Testis (tissue), 3 donors: ENCODE measurements around the gene UBAP2L. TPM values are rescaled to one million over a fixed set of nuclear protein-coding genes. Genes with fewer than 3 reads are reported as not detected.
A peak's percentile ranks its signal among the peaks of the same experiment; 100 is the strongest.
"Not testable (repeated sequence)": the region's sequence is repeated elsewhere in the genome, so short reads cannot be mapped to it uniquely, and the experiment has no call there.

Experiments used
- DNase-seq: peaks from one replicate; pipeline ENCODE4 v3.0.0-alpha.2; 2019
- H3K27ac ChIP-seq, 2 donors: fragments of 200-600 bp; sonication (generic); one replicate each; pipeline ENCODE4 v1.5.1; 2019
- H3K27me3 ChIP-seq: fragments of 200-600 bp; sonication (generic); one replicate; pipeline ENCODE4 v1.5.1; 2019
- H3K36me3 ChIP-seq: fragments of 200-600 bp; sonication (generic); one replicate; pipeline ENCODE4 v1.5.1; 2017; ENCODE audit warnings: low read depth; ENCODE audit errors: missing control alignments
- H3K4me1 ChIP-seq: fragments of 200-600 bp; sonication (generic); one replicate; pipeline ENCODE4 v1.5.1; 2019
- H3K4me3 ChIP-seq, 2 donors: fragments of 200-600 bp; sonication (generic); one replicate each; pipeline ENCODE4 v1.5.1; 2017 to 2019
- H3K9me3 ChIP-seq: fragments of 200-600 bp; sonication (generic); one replicate; pipeline ENCODE4 v1.5.1; 2017
- CTCF ChIP-seq, 3 experiments: fragments of 450-650 bp in 2 of 3; fragments of 200-600 bp in 1 of 3; sonication (generic) in 1 of 3; IDR thresholded peaks; one replicate each; pipeline ENCODE4 v1.5.1; 2016 to 2019; ENCODE audit warnings: antibody characterized with exemption in 3 of 3, mild to moderate bottlenecking in 2 of 3, moderate library complexity in 1 of 3
- POLR2A ChIP-seq: fragments of 450-650 bp; IDR thresholded peaks from one replicate; pipeline ENCODE4 v1.6.1; 2017; ENCODE audit warnings: antibody characterized with exemption, mild to moderate bottlenecking, moderate library complexity
- WGBS, 2 donors: methylation state at CpG; one replicate each; pipeline ENCODE4 v1.1.5; 2018; 5-methylcytosine and 5-hydroxymethylcytosine counted together
- intact Hi-C: fragments of 100-400 bp; cut with DNase I; formaldehyde crosslinking; loops from one replicate; pipeline ENCODE4 v1.15.1; 2023; ENCODE audit warnings: low total_unique reads
- polyA plus RNA-seq: library from polyadenylated mRNA; stranded (reverse); fragments of 350-450 nt; fragmentation: Illumina TruSeq; extraction: RNeasy Lipid Tissue Mini Kit (QIAGEN cat#74804); gene quantifications from one replicate; pipeline ENCODE4 v1.2.3, GENCODE V29; 2014; ENCODE audit warnings: low read depth, low replicate concordance; ENCODE audit not compliant: insufficient read depth
- total RNA-seq, 2 donors: library from RNA; depleted of rRNA; stranded (reverse); fragments of >200 nt; gene quantifications; one replicate each; pipeline ENCODE4 v1.2.3, GENCODE V29; 2016

Gene UBAP2L
- total and polyA plus RNA-seq, 3 donors from 2014 or later = 159 to 174 (median 166) TPM

DNA sequence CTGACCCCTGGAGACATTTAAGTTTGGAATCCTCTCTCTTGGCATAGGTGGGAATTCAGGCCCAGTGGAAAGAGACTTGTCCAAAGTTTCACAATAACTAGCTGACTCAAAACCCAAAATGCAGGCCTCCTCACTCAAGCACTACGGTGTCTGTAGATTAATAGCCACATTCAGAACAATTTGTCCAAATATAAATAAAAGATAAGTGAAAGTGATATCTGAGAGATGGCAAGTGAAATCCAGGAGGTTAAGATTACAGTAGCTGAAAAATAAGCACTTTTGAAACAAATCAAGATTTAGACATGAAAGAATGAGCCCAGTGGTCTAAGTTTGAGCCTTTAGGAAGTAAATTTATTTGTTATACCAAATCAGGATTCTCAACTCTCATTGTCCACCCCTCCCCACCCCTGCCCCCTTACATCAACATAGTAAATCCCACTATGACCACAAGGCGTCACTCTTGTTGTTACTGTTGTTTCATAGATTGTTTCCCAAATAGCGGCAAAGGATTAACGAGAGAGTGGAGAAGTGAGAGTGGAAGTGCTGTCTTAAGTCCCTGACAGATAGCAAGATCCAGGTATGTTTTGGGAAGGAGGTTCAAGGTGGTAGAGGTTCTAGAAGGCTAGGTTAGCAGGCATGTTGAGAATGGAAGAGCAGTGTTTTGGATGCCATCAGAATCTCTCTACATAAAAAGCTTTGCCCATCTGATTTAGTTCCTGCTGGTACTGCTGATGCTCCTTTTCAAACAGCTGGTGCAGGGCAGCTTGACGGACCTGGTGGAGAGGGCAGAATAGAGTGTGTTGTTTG, 21.8 kb upstream of the UBAP2L start:
- Histone ChIP-seq H3K9me3 (no peaks in the 10 kb centered on the region), H3K27me3 (no peaks in the 10 kb centered on the region), H3K27ac (peak overlapping the region in 1 of 2 donors; percentile 45), H3K4me1 (peaks cover 9% of the 10 kb centered on the region), H3K4me3 (no peak overlapping the region), H3K36me3 (no peaks in the 10 kb centered on the region)
- DNase-seq = peak; percentile 72
- TF ChIP-seq CTCF (IDR thresholded peaks at IDR 0.05) = peak; percentile 14 to 53 (median 50)
- TF ChIP-seq POLR2A = no peak
- 21 to 36% methylated on average over 5 of the region's 5 CpGs for WGBS, 2 donors
- intact Hi-C loops = no loop called here

GRCh38 chr1:154199563-154199879, 21.2 kb upstream of the UBAP2L start:
- TF ChIP-seq CTCF (IDR thresholded peaks at IDR 0.05) = no peak
- TF ChIP-seq POLR2A = no peak
- Histone ChIP-seq H3K4me3 (no peak overlapping the region), H3K4me1 (peaks cover 9% of the 10 kb centered on the region), H3K9me3 (no peaks in the 10 kb centered on the region), H3K36me3 (no peaks in the 10 kb centered on the region), H3K27ac (peak overlapping the region in 1 of 2 donors; percentile 45), H3K27me3 (no peaks in the 10 kb centered on the region)
- no peak for DNase-seq
- intact Hi-C loops = no loop called here
- 76 to 81% methylated on average over 3 of the region's 3 CpGs for WGBS, 2 donors

DNA sequence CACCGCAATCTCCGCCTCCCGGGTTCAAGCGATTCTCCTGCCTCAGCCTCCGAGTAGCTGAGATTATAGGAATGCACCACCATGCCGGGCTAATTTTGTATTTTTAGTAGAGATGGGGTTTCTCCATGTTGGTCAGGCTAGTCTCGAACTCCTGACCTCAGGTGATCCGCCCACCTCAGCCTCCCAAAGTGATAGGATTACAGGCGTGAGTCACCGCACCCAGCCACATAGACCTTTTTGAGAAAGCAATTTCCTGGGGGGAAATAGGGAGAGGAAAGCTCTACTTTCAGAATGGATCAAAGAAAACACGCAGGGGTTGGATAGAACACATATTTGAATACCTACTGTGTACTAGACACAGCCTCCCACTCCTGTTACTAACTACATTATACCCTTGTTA, 15.0 kb upstream of the UBAP2L start:
- H3K36me3 ChIP-seq, intact Hi-C loops, H3K4me3 ChIP-seq, H3K27ac ChIP-seq, H3K9me3 ChIP-seq, H3K27me3 ChIP-seq, DNase-seq, H3K4me1 ChIP-seq: not testable (repeated sequence)
- WGBS, 2 donors = 93 to 95% methylated on average over 11 of the region's 11 CpGs

DNA sequence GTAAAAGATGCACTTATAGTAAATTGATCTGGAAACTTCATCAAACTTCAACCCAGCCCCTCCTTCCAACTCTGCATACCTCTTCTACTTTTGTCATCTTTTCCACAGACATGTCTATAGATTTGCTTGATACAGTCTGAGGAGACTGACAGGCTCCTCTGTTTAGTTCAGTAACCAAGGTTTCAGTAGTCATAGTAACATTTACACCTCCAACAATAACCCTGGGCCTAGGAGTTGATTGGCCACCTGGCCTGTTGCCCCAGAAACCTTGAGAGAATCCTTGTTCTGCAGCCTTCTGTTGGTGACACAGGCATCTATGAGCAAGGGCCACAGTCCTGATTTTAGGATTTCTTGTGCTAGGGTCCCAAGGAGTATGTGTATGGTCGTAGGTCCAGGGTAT, 14.6 kb upstream of the UBAP2L start, which contains the start of gene CFAP141:
Gene CFAP141, minus strand, starts transcription at position 138 of the 400 bp plus-strand sequence. Its CDS starts 26 bp downstream, at position 112.
- H3K4me3 ChIP-seq = no peak within 1 kb of the TSS
- TF ChIP-seq CTCF (IDR thresholded peaks at IDR 0.05) = no peak
- TF ChIP-seq POLR2A = no peak
- WGBS, 2 donors = 85 to 94% methylated on average over 1 of the region's 1 CpG
- intact Hi-C loops = no loop called here
- no peaks in the 10 kb centered on the region for H3K27me3 ChIP-seq
- no peak within 1 kb of the TSS for H3K27ac ChIP-seq
- no peaks in the 10 kb centered on the region for H3K4me1 ChIP-seq
- H3K9me3 ChIP-seq = no peaks in the 10 kb centered on the region
- DNase-seq = no peak
- no peaks in the 10 kb centered on the region for H3K36me3 ChIP-seq

DNA sequence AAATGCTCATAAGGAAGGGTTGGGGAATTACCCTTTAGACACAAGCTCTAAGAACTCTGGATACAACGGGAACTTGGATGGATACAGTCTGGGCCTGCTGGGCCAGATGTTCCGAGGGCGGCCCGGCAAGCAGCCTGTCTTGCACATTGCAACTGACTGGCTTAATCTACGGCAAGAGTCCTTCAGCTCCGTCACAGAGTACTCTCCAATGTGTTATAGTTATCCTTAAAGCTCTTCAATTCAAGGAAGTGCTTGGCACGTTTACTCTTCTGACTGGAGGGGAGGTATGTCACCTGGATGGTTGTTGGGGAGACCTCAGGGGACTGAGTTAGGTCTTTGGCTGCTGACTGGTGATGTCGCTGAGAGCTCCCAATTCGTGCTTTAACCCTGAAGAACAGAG, 13.5 kb upstream of the UBAP2L start:
- no peak overlapping the region for H3K27ac ChIP-seq
- intact Hi-C loops = no loop called here
- DNase-seq = no peak
- no peaks in the 10 kb centered on the region for H3K36me3 ChIP-seq
- H3K27me3 ChIP-seq = no peaks in the 10 kb centered on the region
- H3K4me3 ChIP-seq = no peak overlapping the region
- H3K4me1 ChIP-seq = no peaks in the 10 kb centered on the region
- no peaks in the 10 kb centered on the region for H3K9me3 ChIP-seq
- 78 to 84% methylated on average over 9 of the region's 9 CpGs for WGBS, 2 donors
- TF ChIP-seq CTCF (IDR thresholded peaks at IDR 0.05) = no peak
- no peak for TF ChIP-seq POLR2A
